ENCODE data around the gene PMVK.

GRCh38 chr1:154912755-154913154 lies 23.8 kb downstream of the PMVK start:
- TF ChIP-seq POLR2A (IDR thresholded peaks at IDR 0.05; ENCODE audit: low read depth, low read length) (no peak), POLR2AphosphoS5 (IDR thresholded peaks at IDR 0.05; ENCODE audit: low read depth, low read length) (no peak), TAF1 (IDR thresholded peaks at IDR 0.05; ENCODE audit: borderline replicate concordance, low read depth, low read length) (no peak)
